ENCODE results near the gene KCNN3. TPM values are rescaled to one million over a fixed set of nuclear protein-coding genes. Genes with fewer than 3 reads are reported as not detected.

The KCNN3 gene
- total RNA-seq, 1 experiment from 2014 or later: 0.07 TPM

DNA sequence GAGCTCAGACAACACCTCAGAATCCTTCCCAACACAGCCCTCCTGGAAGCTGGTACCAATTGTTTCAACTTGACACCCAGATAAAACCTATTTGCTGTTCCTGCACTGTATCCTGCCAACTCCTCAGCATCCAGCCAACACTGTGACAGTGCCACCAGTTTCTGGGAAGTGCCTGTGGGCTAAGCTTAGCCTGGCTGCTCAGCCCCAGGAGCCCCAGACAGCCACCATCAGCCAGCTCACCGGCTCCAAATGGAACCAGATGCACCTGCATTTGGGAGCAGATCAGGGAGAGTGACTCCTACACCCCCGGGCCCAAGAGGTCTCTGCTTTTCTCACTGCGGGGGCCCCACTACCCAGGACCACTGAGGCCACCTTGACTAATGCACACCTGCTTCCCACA lies 24.9 kb downstream of the KCNN3 start:
- Mint-ChIP-seq H3K9me3 (ENCODE audit: unreplicated experiment) (no peaks in the 10 kb centered on the region), H3K4me3 (ENCODE audit: unreplicated experiment) (no peak overlapping the region), H3K36me3 (ENCODE audit: insufficient read depth, unreplicated experiment) (no peaks in the 10 kb centered on the region), H3K27me3 (ENCODE audit: insufficient read depth, unreplicated experiment) (peaks cover 42% of the 10 kb centered on the region), H3K27ac (ENCODE audit: low read depth, unreplicated experiment) (no peak overlapping the region), H3K4me1 (ENCODE audit: insufficient read depth, unreplicated experiment) (no peaks in the 10 kb centered on the region)
- CTCF ChIA-PET: interaction anchor here (0.6 kb wide), 1 partner anchor 15 kb away, joined by 3 read pairs; no protein-coding TSS in a partner anchor
- DNase-seq (ENCODE audit: unreplicated experiment): no peak
- intact Hi-C loops (cut with micrococcal nuclease): no loop called here
- BruUV-seq (replicated peaks): no TSS peak
- TF ChIP-seq, protein P1, sequence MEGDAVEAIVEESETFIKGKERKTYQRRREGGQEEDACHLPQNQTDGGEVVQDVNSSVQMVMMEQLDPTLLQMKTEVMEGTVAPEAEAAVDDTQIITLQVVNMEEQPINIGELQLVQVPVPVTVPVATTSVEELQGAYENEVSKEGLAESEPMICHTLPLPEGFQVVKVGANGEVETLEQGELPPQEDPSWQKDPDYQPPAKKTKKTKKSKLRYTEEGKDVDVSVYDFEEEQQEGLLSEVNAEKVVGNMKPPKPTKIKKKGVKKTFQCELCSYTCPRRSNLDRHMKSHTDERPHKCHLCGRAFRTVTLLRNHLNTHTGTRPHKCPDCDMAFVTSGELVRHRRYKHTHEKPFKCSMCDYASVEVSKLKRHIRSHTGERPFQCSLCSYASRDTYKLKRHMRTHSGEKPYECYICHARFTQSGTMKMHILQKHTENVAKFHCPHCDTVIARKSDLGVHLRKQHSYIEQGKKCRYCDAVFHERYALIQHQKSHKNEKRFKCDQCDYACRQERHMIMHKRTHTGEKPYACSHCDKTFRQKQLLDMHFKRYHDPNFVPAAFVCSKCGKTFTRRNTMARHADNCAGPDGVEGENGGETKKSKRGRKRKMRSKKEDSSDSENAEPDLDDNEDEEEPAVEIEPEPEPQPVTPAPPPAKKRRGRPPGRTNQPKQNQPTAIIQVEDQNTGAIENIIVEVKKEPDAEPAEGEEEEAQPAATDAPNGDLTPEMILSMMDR (IDR thresholded peaks at IDR 0.05; ENCODE audit: unreplicated experiment): no peak
- POLR2A ChIA-PET: no interaction called here

DNA sequence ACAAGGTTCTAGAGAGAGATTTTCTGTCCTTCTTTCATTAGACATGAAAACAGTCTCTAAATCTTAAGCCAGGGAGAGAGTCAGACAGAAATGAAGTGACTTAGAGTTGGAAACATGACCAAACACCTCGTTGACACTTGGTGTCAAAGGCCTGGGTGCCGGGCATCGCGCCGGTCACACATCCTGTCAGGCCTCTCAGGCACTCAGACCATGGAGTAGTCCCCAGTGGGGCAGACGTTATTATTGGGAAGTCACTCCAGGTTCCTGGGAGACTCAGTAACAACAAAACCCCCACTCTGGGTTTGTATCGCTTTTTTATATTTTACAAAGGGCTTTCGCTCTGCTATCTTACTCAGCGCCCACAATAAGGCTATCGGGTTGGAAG lies 25.8 kb downstream of the KCNN3 start:
- no peaks in the 10 kb centered on the region for H3K4me1 Mint-ChIP-seq (ENCODE audit: insufficient read depth, unreplicated experiment)
- no peak for DNase-seq (ENCODE audit: unreplicated experiment)
- no TSS peak for BruUV-seq (replicated peaks)
- H3K27me3 Mint-ChIP-seq (ENCODE audit: insufficient read depth, unreplicated experiment): peaks cover 46% of the 10 kb centered on the region
- TF ChIP-seq, protein P1 (IDR thresholded peaks at IDR 0.05; ENCODE audit: unreplicated experiment): no peak
- H3K4me3 Mint-ChIP-seq (ENCODE audit: unreplicated experiment): no peak overlapping the region
- intact Hi-C loops (cut with micrococcal nuclease): no loop called here
- no peaks in the 10 kb centered on the region for H3K36me3 Mint-ChIP-seq (ENCODE audit: insufficient read depth, unreplicated experiment)
- ChIA-PET CTCF (no interaction called here), POLR2A (no interaction called here)
- H3K27ac Mint-ChIP-seq (ENCODE audit: low read depth, unreplicated experiment): no peak overlapping the region
- no peaks in the 10 kb centered on the region for H3K9me3 Mint-ChIP-seq (ENCODE audit: unreplicated experiment)

DNA sequence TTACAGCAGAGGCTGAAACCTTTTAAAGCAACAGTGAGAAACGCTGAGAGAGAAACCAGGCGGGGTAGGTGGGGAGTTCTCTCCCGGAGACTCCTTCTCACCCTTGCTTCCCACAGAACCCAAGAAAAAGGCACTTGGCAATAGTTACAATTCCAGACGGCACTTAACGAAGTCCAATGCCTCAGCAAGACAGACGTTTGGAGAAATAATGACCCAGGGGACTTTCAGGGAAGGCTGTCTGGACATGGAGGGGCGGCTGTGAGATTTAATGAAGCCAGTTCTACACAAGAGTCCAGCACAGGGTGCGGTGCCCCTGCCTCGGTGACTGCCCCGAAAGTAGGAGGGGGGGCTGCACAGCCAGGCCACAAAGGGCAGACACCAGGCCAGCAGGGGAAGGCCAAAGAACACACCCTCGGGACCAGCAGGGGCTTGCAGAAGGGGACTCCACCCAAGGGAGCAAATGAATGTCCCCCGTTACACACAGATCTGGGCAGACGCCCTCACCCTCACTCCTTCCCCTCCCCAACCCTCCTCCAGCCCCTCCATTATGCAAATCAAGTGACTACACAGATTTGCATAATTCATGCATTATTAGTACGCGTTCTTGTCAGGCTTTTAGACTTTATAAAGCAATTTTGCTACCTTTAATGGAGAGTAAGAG lies 26.3 kb downstream of the KCNN3 start:
- no peak for DNase-seq (ENCODE audit: unreplicated experiment)
- H3K27ac Mint-ChIP-seq (ENCODE audit: low read depth, unreplicated experiment): no peak overlapping the region
- BruUV-seq (replicated peaks): no TSS peak
- peaks cover 46% of the 10 kb centered on the region for H3K27me3 Mint-ChIP-seq (ENCODE audit: insufficient read depth, unreplicated experiment)
- intact Hi-C loops (cut with micrococcal nuclease): no loop called here
- no peaks in the 10 kb centered on the region for H3K9me3 Mint-ChIP-seq (ENCODE audit: unreplicated experiment)
- TF ChIP-seq, protein P1 (IDR thresholded peaks at IDR 0.05; ENCODE audit: unreplicated experiment): no peak
- ChIA-PET CTCF (no interaction called here), POLR2A (no interaction called here)
- no peak overlapping the region for H3K4me3 Mint-ChIP-seq (ENCODE audit: unreplicated experiment)
- H3K4me1 Mint-ChIP-seq (ENCODE audit: insufficient read depth, unreplicated experiment): no peaks in the 10 kb centered on the region
- H3K36me3 Mint-ChIP-seq (ENCODE audit: insufficient read depth, unreplicated experiment): no peaks in the 10 kb centered on the region

DNA sequence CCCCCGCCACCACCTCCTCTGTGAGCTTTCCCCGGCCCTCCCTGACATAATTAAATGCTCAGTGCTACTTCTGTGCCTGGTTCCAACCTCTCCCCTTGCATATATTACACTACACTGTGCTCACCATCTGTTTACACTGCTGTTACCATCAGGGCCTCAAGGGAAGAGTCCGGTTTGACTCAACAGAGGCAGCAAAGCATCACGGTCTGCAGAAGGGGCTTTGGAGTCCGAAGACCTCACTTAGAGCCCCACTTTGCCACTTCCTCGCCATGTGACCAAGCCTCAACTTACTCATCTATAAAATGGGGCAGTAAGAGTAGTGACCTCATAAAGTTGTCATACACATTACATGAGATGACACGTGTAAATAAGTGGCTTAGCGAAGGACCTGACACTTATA lies 27.4 kb downstream of the KCNN3 start:
- peaks cover 46% of the 10 kb centered on the region for H3K27me3 Mint-ChIP-seq (ENCODE audit: insufficient read depth, unreplicated experiment)
- no peak overlapping the region for H3K27ac Mint-ChIP-seq (ENCODE audit: low read depth, unreplicated experiment)
- H3K4me3 Mint-ChIP-seq (ENCODE audit: unreplicated experiment): no peak overlapping the region
- BruUV-seq (replicated peaks): no TSS peak
- POLR2A ChIA-PET: interaction anchor here (0.6 kb wide), 1 partner anchor 178 kb away, joined by 3 read pairs; no protein-coding TSS in a partner anchor
- DNase-seq (ENCODE audit: unreplicated experiment): no peak
- no peaks in the 10 kb centered on the region for H3K9me3 Mint-ChIP-seq (ENCODE audit: unreplicated experiment)
- H3K4me1 Mint-ChIP-seq (ENCODE audit: insufficient read depth, unreplicated experiment): no peaks in the 10 kb centered on the region
- intact Hi-C loops (cut with micrococcal nuclease): no loop called here
- CTCF ChIA-PET: interaction anchor here (0.6 to 0.7 kb wide), 3 partner anchors 16 to 712 kb away, joined by 3 to 8 read pairs (median 5); no protein-coding TSS in a partner anchor
- H3K36me3 Mint-ChIP-seq (ENCODE audit: insufficient read depth, unreplicated experiment): no peaks in the 10 kb centered on the region
- TF ChIP-seq, protein P1 (IDR thresholded peaks at IDR 0.05; ENCODE audit: unreplicated experiment): no peak
